ENCODE measurements around the gene FHIT.

FHIT gene

DNA sequence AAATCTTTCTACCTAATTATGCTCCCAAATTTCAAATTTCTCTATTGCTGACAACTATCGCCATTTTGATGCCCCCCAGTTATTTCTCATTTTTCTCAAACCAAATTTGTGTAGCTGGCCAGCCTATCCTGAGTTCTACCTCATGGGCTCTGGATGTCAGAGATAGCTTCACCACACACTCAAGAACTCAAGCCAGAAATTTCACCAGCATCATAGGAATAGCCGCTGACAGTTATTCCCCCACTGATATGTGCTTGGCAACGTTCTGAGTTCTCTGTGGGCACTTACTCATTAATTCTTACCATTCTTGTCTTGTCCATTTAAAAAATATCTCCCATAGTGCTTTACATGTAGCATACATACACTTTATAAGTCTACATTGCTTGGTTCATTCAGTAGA is 264.7 kb downstream of the FHIT start:
- DNase-seq = no peak

DNA sequence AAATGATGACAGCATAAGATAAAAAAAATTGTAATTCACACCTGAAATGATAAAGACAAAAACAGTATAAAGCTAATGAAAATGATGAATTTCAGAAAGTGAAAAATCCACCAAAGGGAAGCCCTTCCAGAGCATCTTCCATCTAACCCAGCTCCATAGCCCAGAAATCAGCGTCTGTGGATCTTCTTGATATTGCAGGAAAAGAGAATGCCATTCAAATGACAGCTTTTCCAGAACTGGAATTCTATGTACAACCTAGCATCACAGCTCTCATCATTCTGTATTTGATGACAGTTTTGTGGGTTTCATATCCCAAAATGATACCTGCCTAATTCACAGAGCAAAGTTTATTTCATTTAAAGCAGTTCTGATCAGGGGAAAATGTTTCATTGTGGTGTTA is 267.3 kb downstream of the FHIT start:
- no peak for DNase-seq

DNA sequence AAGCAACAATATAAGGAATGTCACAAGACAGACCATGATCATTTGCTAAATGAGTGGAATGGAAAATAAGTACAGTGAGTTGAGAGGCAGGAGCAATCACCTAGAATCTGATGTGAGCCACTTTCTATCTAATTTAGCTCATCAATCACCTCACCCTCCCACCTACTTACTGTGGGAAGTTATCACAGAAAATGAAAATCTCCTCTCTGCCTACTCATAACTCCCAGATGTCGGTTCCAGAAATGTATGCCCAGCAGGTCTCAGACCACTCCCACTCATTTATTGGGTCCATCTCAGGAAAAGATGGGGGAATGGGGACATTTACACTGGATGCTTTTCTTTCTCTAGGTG is 270.9 kb downstream of the FHIT start:
- no peak for DNase-seq

DNA sequence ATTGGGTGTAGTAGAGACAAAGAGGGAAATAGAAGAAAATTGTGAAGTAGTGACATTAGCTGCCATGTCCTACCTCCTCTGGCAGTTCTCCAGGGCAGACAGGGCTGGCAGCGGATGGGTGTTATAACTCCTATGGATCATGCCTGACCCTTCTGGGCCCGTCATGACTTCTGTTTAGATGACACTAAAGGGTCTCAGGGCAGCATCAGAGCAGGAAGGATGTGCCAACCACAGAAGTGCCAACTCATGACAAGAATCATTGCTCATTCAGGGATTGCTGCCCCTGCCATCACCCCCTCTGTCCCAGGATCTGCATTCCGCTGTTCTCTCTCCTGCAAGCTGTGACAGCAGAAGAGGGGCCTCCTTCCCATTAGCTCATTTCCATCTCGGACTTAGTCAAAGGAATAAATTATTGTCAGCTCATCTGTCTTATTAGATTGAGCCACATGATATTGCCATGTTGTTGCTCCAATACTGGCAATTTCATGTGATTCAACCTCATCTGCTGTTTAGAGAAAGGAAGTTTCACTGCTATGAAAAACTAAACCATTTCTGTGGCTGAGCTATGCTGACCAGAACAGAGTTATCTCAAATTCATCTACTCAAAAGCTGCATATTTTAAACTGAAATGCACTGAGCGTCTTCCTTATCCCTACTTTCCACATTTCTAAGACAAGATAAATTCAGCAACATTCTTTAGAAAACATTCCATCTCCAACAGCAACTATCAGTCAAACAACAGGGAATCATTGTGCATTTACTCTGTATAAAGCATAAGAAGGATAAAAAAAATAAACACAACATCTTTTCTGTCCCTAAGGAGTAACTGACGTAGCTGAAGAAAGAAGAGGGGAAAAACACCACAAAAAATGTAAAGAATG is 271.6 kb downstream of the FHIT start:
- peak; percentile 24 to 36 (median 28) for DNase-seq

DNA sequence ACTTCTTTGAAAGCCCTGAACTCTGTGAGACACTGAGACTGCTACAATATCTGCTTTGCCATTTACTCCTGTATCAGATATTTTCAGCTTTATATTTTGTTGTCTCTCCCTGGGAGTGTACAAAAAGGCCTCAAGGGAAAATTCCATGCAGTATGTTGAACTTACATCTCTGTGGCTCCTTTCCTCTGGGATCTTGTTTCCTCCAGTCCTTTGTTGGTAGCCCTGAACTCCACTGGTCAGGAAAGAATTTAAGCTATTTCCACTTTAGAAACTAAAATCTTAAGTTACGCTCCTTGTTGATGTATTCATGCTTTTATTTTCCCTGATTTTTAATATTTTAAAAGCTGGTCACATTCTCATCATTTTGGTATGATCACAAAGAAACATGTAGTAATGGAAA is 277.9 kb downstream of the FHIT start:
- no peak for DNase-seq

DNA sequence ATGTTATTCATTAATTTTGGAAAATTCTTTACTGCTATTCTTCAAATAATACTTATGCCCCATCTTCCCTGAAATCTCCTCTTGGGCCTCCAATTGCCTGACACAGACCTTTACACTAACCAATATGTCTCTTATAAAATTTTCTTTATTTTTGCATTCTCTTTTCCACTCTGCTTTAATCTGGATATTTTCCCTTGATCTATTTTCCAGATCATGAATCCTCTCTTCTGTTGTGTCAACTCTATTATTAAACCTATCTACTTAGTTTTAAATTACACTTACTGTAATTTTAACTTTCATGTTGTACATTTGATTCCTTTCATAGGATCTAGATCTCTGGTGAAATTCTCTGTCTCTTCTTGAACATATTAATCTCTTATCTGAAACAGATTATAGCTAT is 278.7 kb downstream of the FHIT start:
- no peak for DNase-seq

DNA sequence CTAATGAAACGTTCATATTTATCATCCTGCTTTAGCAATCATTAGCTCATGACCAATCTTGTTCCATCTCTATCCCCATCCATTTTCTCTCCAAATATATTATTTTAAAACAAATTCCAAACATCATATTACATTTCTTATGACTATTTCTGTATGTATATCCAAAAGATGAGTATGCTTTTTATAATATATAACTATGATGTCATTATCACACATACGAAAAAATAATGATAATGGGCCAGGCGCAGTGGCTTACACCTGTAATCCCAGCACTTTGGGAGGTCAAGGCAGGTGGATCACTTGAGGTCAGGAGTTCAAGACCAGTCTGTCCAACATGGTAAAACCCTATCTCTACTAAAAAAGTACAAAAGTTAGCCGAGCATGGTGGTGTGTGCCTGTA is 280.4 kb downstream of the FHIT start:
- DNase-seq = no peak

DNA sequence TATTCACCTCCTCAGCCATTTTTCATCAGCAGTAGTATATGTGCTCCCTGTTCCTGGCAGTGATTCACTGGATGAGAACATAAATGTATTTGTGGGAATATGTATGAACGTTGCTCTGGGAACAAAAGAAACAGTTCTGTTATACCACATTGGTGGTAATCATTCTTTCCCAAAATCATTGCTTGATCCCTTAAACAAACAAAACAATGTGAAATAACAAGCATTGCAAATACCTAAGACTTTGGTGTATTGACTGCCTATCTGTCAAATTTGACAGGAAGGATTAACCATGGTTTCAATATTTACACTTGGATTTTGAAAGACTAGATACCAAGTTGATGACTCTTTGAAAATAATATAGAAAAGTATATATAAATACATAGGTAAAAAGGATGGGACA is 284.1 kb downstream of the FHIT start:
- DNase-seq = no peak

DNA sequence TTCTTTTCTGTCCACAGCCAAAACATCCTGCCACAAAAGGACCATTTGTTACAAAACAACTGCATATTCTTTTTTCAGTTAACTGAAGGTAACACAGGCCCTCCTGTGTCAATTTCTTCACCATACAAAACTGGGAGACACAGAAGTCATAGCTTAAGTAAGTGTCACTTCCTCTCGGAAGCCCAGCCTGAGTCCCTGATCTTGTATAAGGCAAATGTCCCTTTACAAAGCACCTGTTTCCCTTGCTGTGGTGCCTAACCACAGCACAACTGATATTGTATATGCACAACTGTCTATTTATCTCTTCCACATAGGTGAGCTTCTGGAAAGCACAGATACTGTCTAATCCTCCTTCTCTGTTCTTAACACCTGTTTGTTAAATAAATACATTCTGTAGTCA is 293.7 kb downstream of the FHIT start:
- DNase-seq = no peak

DNA sequence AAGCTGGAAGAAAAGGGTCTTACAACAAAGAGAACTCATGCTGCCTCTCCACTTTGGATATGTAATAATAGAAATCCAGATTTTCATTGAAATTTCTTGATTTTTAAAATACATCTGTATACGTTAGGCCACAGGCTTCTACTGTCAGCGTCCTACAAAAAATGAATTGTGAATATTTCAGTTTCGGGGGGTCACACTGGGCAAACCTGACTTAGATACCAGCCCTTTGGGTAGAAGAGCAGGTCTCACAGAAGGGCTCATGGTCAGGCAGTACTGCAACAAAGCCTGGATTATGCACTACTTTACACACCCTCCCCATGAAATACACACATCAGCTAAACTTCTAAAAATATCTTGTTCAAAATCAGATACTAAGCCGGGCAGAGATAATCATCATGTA is 294.5 kb downstream of the FHIT start:
- no peak for DNase-seq

DNA sequence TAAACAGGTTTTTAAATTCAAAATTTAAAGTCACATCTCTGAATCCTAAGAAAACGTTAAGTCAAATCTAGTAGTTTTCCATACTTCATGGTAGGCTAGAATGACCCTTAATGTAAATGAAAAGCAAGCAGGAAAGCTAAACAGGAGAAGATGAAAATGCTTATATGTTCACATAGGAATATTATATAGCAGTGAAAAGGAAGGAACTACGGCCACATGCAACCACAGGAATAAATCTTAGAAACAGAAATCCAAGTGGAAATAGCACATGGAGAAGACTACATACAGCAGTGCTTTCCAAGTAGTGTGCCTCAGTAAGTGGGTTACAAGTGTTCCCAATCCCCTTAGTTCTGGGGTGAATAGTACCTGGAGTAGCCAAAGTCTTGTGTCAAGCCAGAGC is 296.2 kb downstream of the FHIT start:
- DNase-seq = no peak

DNA sequence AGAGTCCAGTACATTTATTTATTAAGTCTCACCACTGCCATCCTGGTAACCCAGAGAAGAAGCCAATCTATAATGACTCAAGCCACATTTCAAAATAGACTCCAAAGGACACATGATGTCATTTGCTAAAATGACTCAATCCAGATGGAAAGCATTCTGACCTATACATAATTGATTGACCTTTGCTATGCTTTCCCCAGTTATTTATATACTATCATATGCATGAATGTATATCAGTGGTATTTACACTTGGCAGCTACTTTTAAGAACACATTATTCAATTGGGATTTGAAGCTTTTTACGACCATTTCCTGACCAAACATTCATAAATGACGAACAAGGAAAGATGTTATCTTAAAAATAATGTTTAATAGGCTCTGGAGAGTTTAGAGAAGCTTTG is 297.2 kb downstream of the FHIT start:
- DNase-seq = peak; percentile 14 to 29 (median 21)

DNA sequence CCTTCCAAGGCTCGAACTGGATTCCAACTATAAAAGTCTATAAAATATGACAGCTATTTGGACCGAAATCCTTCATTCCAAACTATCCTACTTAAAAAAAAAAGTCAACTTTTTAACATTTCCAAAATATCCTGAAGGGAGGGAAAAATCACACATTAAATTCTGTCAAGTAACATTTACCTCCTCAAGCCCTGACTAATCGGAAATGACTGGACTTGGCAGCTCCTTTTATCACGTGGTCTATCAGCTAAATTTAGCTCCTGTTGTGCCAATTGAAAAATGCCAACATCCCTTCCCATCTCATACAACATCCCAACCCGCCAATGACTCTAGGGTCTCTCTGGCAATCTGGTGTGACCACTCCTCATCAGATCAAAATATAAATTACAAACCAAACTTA is 297.9 kb downstream of the FHIT start:
- DNase-seq = no peak

DNA sequence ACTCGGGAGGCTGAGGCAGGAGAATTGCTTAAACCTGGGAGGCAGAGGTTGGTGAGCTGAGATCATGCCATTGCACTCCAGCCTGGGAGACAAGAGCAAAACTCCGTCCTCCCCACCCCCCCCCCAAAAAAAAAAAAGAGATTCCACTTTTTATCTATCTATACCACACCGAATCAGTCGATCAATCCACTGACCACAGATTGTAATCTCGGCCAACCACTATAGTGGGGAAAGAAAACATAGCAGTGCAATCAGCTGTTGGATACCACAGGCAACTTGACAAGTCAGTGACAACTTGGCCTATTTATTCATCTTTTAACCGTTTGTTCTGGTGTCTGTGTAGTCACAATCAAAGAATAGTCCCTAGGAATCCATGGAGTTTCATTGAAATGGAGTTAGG is 299.2 kb downstream of the FHIT start:
- DNase-seq = no peak

DNA sequence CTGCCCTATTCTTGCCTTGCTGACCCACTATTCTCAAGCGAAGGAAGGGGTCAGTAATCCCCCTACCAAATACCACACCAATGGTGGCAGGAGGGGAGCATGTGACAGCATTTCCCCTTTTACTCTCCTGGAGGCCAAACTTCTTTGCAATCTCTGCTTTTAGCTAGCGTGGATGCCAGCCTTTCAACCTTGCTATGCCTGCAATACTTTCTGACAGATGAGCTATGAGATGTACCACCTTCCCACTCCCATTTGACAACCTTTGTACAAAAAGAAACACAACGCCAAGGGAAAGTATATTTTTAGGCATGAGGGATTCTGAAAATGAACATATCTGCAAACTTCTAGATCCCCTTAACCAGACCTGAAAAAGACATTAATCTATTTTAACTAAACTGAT is 302.1 kb downstream of the FHIT start:
- no peak for DNase-seq

DNA sequence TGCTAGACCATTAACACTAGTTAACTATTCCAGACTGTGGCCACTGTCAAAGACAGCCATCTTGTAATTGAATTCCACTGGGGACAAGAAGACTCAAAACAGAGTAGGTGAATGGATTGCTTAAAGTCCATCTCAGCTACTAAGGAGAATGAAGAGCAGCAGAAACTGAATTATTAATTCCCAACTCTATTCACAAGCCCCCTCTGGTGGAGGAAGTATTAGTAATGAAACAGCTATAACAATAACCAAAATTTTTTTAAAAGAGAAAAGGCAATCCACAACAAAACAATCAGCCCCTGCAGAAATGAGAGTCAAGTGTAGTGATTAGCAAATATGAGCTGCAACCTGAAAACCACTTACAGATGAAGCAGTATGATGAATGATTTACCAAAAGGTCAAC is 302.8 kb downstream of the FHIT start:
- peak in 2 of 3 donors; percentile 29 to 31 for DNase-seq

DNA sequence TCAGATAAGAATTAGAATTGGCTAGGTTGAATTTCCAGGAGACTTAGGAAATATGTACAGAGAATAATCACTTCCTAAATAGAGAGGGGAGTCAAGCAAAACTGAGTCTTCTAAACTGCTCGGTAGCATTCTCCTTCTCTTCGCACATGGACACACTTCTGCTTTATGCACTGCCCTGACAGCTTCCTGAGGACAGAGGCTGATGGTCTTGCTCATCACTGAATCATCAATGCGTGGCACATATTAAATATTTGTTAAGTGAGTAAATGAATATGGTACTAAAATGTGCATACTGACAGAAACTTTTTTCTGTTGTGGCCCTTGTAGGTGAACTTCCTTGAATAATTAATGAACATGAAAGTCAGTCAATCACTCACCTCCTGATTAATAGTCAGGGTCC is 315.5 kb downstream of the FHIT start:
- DNase-seq = peak; percentile 50 to 69 (median 53)

DNA sequence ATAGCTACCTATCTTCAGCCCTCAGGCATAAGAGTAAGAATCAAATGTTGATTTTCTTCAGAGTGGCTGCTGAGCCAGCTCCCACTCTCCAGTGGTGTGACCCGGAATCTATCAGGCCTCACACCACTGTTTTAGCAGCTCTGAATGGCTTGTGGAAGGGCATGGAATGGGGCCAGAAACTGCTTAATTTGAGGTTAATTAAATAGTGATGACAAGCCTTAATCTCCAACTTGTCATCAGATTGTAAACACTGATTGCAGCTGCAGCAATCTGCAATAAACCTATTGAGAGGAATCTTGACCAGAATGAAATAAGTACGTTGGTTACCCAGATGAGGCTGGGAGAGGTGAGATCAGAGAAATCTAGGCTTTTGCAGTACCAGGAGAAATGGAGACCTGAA is 317.4 kb downstream of the FHIT start:
- DNase-seq = no peak

DNA sequence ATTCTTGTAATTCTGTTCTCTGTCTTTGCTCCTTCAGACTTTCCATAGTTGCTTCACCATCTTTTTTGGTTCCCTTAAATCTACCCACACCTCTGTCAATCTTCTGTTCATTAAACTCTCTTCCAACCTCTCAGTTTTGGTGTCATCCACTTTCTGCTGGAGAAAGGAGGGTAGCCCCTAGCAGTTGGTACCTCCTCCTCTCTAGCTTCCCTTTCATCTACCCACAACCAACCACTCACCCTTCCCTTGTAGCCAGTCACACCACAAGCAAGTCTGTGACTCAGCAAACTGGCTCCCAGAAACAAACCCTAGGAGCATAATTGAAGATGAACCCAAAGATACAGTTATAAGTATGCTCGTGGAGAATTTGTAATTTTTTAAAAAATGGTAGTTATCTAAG is 318.6 kb downstream of the FHIT start:
- peak; percentile 67 to 71 (median 68) for DNase-seq

DNA sequence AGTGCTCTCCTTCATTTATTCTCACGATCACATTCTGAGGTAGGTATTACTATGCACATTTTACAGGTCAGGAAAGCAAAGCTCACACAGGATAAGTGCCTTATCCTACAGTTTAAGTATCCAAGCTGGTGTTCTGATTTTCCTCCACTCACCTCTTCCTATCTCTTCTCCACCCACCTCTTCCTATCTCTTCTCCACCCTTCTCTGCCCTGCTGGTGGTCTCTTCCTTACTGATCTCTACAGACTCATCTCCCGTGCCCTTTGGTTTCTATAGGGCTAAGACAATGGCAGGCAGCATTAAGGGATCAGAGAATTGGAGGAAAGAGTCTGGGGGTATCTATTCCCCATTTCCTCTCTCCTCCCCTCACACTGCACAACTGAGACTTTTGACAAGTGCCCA is 319.1 kb downstream of the FHIT start:
- no peak for DNase-seq

DNA sequence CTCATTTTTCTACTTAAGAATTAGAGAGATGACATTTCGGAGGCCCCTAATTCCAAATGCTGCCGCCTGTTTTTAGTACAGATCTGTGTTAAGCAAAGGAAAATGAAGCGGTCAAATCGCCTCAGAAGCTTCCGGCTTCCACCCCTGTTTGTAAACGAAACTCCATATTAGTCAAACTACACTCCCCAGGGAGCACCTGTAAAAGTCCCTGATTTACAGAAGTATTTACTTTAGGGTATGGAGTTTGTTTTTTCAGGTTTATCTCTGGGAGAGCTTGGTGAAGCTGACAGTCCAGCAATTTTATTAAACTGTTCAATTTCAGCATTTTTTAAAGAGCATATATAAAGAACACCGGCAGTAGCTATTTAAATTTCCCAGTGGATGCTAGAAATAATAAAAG is 319.8 kb downstream of the FHIT start:
- DNase-seq = no peak

DNA sequence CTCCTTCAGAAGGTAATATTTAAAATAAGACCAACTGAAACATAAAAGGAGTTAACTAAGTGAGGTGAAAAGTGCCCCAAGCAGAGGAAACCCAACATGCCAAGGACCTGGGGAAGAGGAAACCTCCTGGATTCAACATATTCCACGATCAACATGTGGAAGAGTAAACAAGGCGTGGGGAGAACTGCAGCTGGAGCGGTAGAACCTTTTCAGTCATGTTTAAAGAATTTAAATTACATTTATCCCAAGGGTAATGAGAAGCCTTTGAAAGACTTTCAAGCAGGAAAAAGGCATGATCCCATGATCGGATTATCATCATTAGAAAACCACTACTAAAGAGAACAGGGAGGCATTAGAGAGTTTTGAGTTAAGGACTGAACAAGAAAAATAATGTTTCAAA is 330.7 kb downstream of the FHIT start:
- no peak for DNase-seq

DNA sequence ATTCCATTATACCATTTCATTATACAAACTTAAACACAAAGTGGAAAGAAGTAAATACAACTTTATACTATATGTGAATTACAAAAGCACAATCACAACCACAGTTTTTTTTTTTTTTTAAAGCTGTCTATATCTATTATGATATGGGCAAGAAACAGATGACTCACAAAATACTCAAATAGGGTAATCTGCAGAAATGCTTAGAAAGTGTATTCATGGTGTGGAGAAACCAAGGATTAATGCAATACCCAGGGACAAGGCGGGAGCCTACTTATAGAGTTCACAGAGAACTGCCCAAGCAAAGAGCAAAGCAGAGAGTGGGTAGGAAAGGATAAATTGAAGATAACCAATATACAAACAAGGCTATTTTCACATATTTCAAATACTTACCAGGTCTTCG is 332.0 kb downstream of the FHIT start:
- no peak for DNase-seq

DNA sequence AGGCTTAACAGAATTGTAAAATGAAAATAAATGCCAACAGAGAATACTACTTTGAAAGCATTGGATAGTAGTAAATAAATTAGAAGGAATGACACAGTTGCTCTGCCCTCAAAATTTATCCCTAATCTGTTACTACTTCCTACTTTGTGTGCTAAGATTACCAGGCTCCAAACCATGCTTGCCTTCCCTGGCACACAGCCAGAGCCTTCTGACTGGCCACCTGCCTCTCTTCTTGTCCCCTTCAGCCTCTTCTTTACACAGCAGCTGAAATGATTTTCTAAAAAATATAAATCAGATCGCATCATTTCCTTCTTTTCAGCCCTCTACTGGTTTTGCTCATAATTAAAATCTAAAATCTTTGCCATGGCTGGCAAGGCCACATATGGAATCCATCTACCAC is 334.1 kb downstream of the FHIT start:
- no peak for DNase-seq

DNA sequence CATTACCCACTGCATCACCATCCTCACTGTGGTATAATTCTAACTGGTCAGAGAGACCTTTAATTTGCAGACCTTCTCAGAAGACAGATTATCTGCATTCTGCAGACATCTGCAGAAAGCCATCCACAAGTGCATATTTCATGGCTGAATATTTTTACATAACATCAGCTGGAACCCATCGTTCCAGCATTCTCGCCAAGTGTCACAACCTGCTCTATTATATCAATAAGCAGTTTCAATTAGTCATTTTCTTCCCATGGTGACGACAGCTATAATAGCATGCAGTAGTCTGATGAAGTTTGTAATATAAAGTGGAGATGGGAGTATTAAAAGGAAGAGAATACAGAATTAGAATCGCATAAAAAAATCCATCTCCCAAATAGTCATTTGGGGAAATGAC is 334.7 kb downstream of the FHIT start:
- DNase-seq = no peak
